DMS114 treated with DMSO at 0.1 percent for 48 hours (cell line): ENCODE measurements around the gene NADK.

ENCODE experiments used
- DNase-seq: peaks from one replicate; lab custom pipeline; 2025; ENCODE audit not compliant: unreplicated experiment; lab: John Stamatoyannopoulos, UW

Gene NADK

DNA sequence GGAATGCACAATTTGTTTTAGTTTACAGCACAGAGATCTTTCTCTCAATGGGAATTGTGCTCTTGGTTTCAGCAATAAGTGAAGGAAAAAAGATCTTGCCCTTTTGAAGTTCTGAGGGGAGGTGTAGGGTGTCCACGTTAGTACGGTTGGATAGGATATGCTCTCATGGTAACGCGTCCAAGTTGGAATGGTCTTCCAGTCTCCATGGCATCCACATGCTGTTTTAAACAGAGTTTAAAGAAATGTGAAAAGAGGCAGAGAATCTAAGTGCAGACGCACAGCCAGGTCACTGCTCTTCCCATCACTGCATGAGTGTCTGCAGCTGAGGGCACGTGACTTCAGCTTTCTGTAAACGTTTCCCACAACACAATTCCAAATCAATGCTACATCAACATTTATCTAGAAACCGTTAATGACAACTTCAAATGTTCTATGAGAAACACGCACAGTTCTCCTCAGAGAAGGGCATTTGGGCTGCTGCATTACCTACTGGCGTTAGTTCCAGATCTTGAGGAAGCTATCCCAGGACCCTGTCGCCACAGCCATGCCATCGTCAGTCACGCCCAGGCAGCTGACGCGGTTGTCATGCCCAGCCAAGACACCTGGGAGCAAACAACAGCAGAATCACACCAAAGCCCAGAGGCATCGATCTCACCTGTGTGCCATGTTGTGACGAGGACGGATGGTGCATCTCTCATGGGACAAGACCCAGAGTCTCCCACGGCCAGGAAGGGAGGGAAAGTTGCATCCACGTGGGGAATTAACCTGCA is 8.8 kb upstream of the NADK start:
- no peak for DNase-seq

DNA sequence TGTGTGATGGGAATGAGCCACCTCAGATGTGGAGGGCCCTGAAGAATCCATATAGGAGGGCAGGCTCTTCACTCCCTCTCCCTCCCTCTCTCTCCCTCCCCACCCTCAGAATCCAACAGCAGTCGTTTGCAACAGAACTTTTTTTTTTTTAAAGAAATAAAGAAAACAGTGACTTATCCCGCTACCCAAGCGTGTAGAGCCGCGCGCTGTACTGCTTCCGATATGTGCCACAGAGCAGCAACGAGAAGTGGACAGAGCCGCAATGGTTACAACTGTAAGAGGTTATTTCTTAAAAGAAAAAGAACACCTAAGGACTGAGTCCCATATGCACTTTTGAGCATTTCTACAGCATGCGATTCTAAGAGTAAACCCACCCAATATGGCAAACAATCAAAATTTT is 7.4 kb upstream of the NADK start:
- no peak for DNase-seq

DNA sequence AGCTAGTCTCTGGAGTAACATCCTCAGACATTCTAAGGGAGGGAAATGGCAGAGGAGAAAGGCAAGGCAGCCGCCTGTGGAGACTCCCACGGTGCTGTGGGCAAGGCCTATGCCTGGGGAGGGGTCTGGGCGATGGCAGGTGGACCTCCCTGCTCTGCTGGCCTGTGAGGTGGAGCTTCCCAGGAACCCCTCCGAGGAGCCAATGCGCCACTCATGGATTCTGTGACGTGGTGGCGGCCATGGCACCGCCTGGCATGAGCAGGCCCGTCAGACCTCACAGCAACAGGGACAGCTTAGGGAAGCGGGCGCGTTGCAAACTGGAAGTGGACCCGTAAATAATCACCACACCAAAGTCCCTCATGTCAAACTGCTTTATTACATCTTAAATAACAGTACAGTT is 6.7 kb upstream of the NADK start:
- DNase-seq = no peak

DNA sequence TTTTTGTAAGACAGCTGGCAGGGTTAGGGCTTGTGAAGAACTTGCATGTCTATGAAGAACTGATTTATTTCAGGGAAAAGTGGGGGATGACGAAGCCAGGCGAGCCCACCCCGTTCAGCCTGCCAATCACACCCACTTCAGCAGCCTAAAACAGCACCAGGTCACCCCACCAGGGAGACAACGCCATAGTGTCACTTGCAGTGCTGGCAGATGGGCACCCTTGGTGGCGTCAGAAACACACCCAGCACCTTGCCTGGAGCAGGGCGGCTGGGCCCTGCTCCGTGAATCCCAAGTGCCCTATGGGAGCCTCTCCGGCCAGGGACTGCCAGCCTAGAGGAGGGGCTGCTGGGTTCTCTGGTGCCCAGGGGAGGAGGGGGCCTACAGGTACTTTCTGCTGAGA is 5.0 kb upstream of the NADK start:
- no peak for DNase-seq

DNA sequence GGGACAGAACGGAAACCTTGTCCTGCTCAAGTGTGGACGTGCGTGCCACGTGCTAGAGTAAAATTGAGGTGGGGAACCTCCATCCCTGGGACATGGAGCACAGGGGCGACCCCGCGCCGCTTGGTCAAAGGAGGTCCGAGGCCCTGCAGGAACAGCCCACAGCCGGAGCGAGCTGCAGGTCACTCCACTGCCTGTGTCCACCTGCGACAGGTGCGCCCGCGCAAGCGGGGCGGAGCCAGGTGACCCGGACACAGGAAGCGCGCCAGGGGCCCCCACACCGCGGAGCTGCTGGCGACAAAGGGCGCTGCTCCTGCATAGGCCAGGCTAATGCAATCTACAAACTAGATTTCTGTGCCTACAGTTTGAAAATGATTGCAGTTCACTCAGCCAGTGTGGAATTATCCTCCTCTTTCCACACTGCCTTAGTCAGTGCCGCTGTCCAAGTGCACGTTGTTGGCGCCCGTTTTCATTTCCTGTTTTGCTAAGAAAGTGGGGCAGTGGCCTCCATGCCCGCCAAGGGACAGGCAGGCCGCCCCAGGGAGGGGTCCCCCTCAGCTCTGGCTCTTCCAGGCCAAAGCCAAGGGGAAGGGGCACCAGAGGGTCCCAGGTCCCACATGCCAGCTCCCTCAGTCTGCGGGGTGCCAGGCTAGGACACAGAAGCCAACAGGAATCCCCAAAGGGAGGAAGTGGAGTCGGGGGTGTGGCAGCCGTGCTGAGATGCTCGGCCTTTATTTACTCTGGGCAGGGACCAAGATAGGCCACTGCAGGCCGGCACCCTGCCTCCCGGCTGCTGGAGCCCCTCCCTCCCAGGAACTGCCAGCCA is 4.3 kb upstream of the NADK start:
- DNase-seq = no peak

DNA sequence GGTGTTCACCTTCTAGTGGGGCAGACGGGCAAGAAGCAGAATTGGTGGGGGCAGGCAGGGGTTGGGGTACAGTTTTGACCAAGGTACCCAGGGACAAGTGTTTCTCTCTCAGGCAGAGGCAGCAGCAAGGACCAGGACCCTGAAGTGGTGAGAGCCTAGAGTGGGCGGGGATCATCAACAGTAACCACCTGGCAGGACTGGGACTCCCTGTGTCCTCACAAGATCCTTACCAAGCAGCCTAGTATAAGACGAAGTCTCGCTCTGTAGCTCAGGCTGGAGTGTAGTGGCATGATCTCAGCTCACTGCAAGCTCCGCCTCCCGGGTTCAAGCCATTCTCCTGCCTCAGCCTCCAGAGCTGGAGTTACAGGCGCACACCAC is 3.2 kb upstream of the NADK start:
- DNase-seq = no peak

DNA sequence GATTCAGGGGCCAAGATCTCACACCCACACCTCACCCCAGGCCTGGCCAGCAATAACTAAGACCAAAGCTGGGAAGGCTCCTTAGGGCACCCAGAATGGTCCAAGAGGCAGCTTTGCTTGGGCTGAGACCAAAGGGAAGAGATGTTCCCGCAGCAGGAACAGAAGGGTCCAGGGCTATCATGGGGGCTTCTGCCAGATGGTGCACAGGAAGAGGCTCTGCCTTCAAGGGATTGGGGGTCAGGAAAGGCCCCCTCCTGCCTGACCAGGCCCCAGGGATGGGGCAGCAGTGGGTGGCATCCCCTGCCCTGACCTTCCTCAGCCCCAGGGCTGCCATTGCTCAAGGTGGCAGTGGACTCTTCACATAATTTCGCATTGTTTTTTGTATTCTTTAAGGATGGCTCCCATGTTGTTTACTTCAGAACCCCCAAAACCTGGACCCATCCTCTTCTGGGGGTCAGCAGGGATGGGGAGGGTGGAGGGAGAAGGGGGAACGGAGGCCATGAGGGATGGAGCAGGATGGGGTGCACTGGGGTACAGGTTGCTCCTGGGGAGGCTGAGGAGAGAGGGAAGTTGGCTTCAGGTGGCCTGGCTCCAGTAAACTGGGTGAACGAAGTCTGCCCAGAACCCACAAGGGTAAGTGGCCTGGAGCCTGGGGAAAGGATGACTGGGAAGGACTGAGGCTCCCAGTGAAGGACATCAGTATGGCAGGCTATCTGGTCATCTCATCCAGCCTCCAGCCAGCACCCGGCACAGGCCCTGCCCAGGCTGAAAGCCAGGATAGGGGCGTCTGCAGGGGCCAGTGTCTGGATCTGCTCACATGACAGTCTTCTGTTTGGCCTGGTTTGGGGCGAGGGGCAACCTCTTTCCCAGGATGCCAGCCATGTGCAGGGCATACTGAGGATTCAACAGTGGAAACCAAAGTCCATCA is 2.6 kb upstream of the NADK start:
- no peak for DNase-seq

DNA sequence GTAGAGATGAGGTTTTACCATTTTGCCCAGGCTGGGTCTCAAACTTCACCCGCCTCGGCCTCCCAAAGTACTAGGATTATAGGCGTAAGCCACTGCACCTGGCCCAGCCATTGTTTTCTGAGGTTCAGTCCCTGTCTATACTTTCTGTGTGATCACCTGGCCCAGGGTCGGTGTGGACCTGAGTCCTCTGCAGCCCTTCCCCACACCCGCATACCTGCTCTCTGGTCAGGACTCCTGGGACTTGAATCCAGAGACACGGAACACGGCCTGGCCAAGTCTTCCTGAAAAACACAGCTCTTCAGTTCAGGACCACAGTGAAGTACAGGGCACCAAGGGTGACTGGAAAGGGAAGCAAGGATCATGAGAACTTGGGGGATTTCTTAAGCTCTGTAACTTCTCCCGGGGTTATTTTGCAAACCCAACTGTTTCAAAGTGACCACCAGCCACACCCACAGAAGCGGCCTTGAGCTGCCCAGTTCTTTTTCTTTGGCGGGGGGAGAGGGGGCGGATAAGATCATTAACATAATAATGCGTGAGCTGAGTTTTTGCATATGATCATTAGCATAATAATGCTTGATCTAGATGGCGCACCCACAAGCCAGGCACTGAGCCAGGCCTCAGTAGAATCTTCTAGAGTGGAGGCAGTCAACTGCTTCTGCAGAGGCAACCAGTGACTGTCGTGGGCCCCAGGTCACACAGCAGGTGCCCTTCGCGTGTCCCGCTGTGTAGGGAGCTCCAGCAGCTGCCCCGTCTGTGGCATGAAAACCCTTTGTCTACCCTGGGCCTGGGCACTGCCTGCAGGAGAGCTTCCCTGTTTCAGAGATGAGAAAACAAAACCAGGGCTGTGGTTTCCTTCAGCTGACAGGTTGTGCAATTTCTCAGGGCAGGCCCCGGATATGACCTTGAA is 1.7 kb upstream of the NADK start:
- no peak for DNase-seq

DNA sequence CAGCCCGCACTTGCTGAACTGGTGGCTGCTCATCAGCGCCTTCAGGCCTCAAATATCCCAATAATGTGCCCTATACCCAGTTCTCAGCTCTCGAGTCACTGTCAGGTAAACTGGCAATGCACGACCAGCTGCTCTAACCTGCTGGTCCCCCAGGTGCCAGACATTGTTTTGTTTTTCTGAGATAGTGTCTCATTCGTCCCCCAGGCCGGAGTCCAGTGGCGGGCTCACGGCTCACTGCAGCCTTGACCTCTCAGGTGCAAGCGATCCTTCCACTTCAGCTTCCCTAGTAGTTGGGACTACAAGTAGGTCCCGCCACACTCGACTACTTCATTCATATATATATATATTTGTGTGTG is 1.0 kb upstream of the NADK start:
- DNase-seq = no peak

DNA sequence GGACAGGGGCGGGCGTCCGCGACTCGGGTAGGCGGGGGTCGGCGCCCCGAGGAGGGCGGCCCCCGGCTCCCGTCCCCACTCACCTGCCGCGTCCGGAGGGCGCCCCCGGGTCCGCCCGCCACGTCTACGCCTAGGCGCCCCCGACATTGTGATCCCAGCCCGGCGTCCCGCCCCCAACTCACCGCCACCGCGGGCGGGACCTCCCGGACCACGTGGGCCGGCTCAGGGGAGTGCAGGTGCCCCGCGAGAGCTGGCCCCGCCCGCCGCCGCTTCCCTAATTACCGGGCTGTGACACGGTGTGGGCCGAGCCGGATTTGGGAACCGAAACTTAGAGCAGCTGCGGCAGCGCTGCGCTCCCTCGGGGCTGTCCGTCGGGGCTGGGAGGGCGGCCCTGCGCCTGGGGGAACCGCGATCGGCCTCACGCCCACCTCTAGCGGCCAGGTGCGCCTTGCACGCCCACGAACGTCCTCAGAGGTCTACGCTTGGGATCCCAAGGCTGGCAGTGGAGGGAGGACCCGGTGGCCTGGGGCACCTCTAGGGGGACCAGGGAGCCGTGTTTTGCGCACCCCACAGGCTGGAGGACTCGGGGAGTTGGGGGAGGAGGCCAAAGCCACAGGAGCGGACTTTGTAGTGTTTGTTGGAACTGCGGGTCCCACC is 521 bp upstream of the NADK start:
- DNase-seq = no peak

DNA sequence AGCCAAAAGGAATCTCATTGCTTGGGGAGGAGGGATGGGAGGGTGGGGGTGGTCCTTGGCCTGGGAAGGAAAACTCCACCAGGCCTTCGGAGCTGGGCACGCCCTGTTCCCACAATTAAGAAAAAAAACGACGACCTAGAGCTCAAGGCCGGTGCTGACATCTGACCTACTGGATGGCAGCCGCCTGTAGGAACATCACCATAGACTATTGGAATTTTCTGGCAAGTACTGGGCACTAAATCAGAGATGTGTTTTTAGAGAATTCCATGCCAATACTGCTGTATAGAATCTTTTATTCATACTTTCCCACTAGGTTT is 729 bp downstream of the NADK start:
- DNase-seq = no peak

DNA sequence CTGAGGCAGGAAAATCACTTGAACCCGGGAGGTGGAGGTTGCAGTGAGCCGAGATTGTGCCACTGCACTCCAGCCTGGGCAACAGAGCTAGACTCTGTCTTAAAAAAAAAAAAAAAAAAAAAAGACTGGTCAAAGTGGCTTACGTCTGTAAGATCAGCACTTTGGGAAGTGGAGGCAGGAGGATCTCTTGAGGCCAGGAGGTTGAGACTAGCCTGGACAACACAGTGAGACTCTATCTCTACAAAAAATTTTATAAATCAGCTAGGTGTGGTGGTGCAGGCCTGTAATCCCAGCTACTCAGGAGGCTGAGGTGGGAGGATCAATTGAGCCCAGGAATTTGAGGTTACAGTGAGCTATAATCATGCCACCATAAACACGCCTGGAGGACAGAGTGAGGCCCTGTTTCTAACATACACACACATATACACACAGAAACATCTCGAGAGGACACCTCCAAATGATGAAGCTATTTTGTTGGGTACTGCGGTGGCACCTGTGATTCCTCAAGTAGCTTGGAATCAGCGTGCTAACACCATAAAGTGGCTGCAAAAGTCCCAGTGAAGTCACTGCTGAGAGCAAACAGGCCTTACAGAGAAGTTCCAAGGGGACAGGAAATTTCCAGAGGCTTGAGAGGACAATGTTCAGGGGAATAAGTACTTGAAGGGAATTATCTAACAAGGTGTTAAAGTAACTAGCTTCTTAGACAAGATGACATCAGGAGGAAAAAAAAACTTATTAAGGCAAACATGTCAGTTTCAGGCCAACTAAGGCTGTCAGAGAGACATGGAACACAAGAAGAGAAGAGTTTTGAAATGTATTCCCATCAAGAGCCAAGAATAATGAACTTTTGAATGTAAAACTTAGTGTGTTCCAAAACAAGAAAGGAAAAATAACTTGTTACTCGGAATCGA is 1.3 kb downstream of the NADK start:
- no peak for DNase-seq

DNA sequence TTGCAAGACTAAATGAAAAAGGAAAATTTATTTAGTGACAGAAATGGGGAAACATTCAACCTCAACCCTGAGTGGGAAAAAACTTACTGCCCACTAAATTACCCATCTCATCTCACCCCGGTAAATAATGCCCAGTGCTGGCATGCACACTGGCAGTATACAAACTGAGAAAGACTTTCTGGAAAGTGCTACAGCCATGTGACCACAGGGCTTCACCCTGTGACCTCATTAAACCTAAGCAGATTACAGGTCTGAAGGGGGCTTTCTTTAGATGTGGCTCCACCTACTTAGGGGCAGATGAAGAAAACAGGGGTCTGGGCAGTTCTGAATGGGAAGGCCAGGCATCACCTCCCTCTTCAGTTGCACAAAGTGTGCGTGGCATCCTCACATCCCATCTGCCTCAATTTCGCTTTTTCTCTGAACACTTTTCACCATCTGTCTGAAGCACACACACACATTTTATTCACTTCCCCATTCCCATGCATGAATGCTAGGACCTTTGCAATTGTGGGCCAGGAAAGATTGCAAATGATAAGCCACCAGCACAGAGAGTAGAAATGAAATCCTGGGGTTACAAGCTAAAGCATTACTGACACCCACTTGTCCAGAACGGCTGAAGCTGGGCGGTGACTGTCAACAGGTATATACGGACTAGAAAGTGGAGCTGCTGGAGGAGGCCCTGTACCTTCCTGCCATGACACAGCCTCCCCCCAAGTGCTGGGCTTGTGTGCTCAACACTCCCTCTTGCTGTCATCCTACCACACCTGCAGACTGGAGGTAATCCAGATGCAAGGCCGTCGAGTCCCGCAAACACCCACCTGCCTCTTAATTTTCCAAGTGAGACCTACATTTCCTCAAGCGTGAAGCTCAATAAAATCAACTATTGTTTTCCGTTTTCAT is 2.7 kb downstream of the NADK start:
- DNase-seq = no peak

DNA sequence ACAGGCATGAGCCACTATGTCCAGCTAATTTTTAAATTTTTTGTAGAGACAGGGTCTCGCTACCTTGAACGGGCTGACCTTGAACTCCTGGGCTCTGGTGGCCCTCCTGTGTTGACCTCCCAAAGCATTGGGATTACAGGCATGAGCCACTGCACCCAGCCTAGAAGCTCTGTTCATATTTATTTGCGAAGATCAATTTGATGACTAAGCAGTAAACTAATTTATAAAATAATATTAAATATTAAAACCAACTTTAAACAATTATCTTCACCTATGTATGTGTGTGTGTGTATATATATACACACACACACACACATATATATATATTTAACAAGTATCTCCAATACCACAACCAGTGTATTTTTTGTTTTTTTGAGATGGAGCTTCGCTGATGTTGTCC is 4.4 kb downstream of the NADK start:
- no peak for DNase-seq

DNA sequence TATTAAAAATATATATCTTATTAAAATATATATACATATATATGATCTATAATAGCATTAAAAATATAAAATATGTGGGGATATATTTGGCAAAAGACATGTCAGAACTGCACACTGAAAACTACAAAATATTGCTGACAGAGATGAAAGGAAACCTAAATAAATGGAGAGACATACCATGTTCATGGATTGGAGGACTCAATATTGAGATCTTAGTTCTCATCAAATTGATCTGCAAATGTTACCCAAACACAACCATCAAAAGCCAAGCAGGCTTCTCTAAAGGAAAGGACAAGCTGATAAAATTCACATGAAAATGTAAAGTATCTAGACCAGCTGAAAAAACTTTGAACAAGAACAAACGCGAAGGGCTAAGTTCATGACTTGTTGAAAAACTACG is 7.2 kb downstream of the NADK start:
- DNase-seq = no peak

DNA sequence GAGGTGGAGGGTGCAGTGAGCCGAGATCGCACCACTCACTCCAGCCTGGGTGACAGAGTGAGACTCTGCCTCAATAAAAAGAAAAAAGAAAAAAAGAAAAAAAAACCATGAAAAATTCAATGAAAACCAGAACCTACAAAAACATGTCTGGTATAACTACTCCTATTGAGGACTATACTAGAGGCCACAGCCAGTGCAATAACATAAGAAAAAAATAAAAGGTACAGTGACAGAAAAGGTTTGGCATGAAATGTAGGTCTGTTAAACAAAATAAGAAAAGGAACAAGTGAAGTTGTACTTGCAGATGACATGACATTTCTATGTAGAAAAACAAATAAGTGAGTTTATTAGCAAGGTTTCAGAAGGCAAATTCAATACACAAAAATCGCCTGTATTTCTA is 8.2 kb downstream of the NADK start:
- DNase-seq = no peak

DNA sequence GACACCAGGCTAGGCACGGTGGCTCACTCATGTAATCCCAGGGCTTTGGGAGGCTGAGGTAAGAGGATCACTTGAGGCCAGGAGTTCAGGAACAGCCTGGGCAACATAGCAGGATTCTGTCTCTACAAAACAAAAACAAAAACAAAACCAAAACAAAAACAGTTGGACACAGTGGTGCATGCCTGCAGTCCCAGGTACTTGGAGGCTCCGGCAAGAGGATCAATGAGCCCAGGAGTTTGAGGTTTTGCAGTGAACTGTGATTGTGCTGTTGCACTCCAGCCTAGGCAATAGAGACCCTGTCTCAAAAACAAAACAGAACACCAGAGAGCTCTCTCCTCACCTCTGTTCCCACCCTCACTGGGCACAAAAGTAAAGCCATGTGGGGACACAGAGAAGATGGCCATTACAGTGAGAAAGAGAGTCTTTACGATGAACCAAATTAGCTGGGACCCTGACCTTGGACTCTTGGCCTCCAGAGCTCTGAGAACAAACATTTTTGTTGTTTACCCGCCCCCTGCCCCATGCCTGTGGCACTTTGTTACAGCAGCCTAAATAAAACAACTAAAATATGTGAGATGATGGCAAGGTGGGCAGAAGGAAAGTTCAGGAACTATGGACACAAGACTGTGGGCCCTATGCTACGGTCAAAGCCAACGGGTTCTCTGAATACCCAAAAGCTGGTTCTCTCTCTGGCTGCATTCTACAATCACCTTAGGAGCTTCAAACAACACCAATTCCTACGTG is 9.8 kb downstream of the NADK start:
- DNase-seq = no peak
